GM12878 (cell line): Measurements from ENCODE around the gene ABCC5. TPM values are rescaled to one million over a fixed set of nuclear protein-coding genes. Genes with fewer than 3 reads are reported as not detected.

Source experiments
- ATAC-seq: fragments of 200-7000 bp; cut with Tn5 transposase; 3 replicates; pipeline ENCODE4 v1.9.1; 2020; ENCODE audit warnings: mild to moderate bottlenecking, moderate library complexity
- BruUV-seq: library from RNA; stranded (reverse); fragments of 400-500 nt; replicated peaks from 2 replicates; lab custom pipeline; 2021; lab: Mats Ljungman, UMichigan
- CTCF ChIA-PET: fragments of 300-600 bp; sonication (Branson Sonifier 250); formaldehyde crosslinking; extraction: SDS; loops from one replicate; lab custom pipeline; 2021; ENCODE audit warnings: inconsistent platforms; lab: Yijun Ruan, JAX
- POLR2A ChIA-PET: fragments of 350-600 bp; formaldehyde crosslinking; extraction: SDS; loops from one replicate; lab custom pipeline; 2021; ENCODE audit warnings: inconsistent platforms; lab: Charles Lee
- RAD21 ChIA-PET: fragments of 300-600 bp; sonication (Branson Sonifier 250); formaldehyde crosslinking; loops from one replicate; lab custom pipeline; 2023; ENCODE audit warnings: antibody characterized with exemption; ENCODE audit not compliant: unreplicated experiment; lab: Charles Lee
- SMC1A ChIA-PET: fragments of 300-600 bp; sonication (Branson Sonifier 250); formaldehyde crosslinking; loops from one replicate; lab custom pipeline; 2023; ENCODE audit not compliant: unreplicated experiment, uncharacterized antibody; lab: Charles Lee
- DNase-seq: peaks from one replicate; pipeline ENCODE4 v3.0.0-alpha.2; 2011; ENCODE audit warnings: low read depth, low spot score
- FAIRE-seq: peaks from 3 replicates; lab custom pipeline; 2011; peaks lifted over from hg19 to GRCh38; lab: Jason Lieb, UNC
- H2AFZ ChIP-seq: 2 replicates; pipeline ENCODE4 v1.6.0; 2011; ENCODE audit warnings: low read depth, low read length, control low read depth; ENCODE audit not compliant: control insufficient read depth
- H3K27ac ChIP-seq: 2 replicates; pipeline ENCODE4 v1.5.1; 2011; ENCODE audit warnings: control low read depth; ENCODE audit not compliant: control insufficient read depth, insufficient read depth
- H3K27me3 ChIP-seq, 2 experiments: replicated peaks in 1 of 2; 2 replicates each; pipeline versions ENCODE4 v1.6.0 to v1.6.1; 2011; ENCODE audit warnings: low read length in 1 of 2; ENCODE audit not compliant: control insufficient read depth in 2 of 2, insufficient read depth in 2 of 2
- H3K36me3 ChIP-seq, 2 experiments: 2 replicates each; pipeline ENCODE4 v1.5.1; 2011; ENCODE audit warnings: low read length in 1 of 2; ENCODE audit not compliant: control insufficient read depth in 2 of 2, insufficient read depth in 2 of 2
- H3K4me1 ChIP-seq: 2 replicates; pipeline ENCODE4 v1.6.1; 2011; ENCODE audit warnings: mild to moderate bottlenecking, low read length, moderate library complexity, mixed read lengths; ENCODE audit not compliant: control insufficient read depth, insufficient read depth
- H3K4me2 ChIP-seq: 2 replicates; pipeline ENCODE4 v1.6.0; 2011; ENCODE audit warnings: control low read depth; ENCODE audit not compliant: control insufficient read depth, insufficient read depth
- H3K4me3 ChIP-seq: fragments of 200-600 bp; sonication (generic); 2 replicates; pipeline ENCODE4 v1.5.1; 2016
- H3K79me2 ChIP-seq: 2 replicates; pipeline ENCODE4 v1.6.0; 2011; ENCODE audit warnings: low read length; ENCODE audit not compliant: control insufficient read depth, insufficient read depth
- H3K9ac ChIP-seq: 2 replicates; pipeline ENCODE4 v1.8.0; 2011; ENCODE audit warnings: low read length, control low read depth, mixed read lengths; ENCODE audit not compliant: control insufficient read depth, insufficient read depth
- H3K9me3 ChIP-seq: replicated peaks from 3 replicates; pipeline ENCODE4 v1.5.1; 2011; ENCODE audit warnings: mild to moderate bottlenecking, low read length; ENCODE audit not compliant: control insufficient read depth, insufficient read depth
- H4K20me1 ChIP-seq: 2 replicates; pipeline ENCODE4 v1.6.0; 2011; ENCODE audit not compliant: control insufficient read depth, insufficient read depth
- CBFB ChIP-seq: IDR thresholded peaks from 2 replicates; pipeline ENCODE4 v1.6.1; 2016; ENCODE audit warnings: antibody characterized with exemption, low read depth
- EGR1 ChIP-seq, 2 experiments: IDR thresholded peaks; 1 replicate in 1 of 2; 2 replicates in 1 of 2; pipeline ENCODE4 v1.6.1; 2011 to 2012; ENCODE audit warnings: low read depth in 2 of 2, low read length in 2 of 2, borderline replicate concordance in 1 of 2, mild to moderate bottlenecking in 1 of 2, moderate library complexity in 1 of 2
- MEF2A ChIP-seq: IDR thresholded peaks from 2 replicates; pipeline ENCODE4 v1.6.1; 2011; ENCODE audit warnings: low read depth, mild to moderate bottlenecking, low read length, moderate library complexity; ENCODE audit not compliant: insufficient read depth
- NBN ChIP-seq: fragments of 450-650 bp; IDR thresholded peaks from 2 replicates; pipeline ENCODE4 v1.6.1; 2016
- NRF1 ChIP-seq: conservative IDR thresholded peaks from 2 replicates; pipeline ENCODE4 v1.6.1; 2011; ENCODE audit warnings: mild to moderate bottlenecking, low read depth, low read length, improper control_type of control experiment
- POU2F2 ChIP-seq: IDR thresholded peaks from 3 replicates; pipeline ENCODE4 v1.6.1; 2011; ENCODE audit warnings: low read depth, mild to moderate bottlenecking, low read length, borderline replicate concordance
- RAD21 ChIP-seq: IDR thresholded peaks from 2 replicates; pipeline ENCODE4 v1.6.1; 2011; ENCODE audit warnings: mild to moderate bottlenecking, low read depth, low read length, moderate library complexity; ENCODE audit not compliant: insufficient read depth
- RFX5 ChIP-seq: IDR thresholded peaks from 2 replicates; pipeline ENCODE4 v1.6.1; 2011; ENCODE audit warnings: low read depth, low read length, improper control_type of control experiment
- RUNX3 ChIP-seq: IDR thresholded peaks from 2 replicates; pipeline ENCODE4 v1.6.1; 2012; ENCODE audit warnings: low read length, inconsistent platforms
- SMARCA5 ChIP-seq: fragments of 450-650 bp; IDR thresholded peaks from 2 replicates; pipeline ENCODE4 v1.6.1; 2017; ENCODE audit warnings: mild to moderate bottlenecking
- SMC3 ChIP-seq: IDR thresholded peaks from 2 replicates; pipeline ENCODE4 v1.6.1; 2011; ENCODE audit warnings: low read length, improper control_type of control experiment, borderline replicate concordance
- TCF3 ChIP-seq: IDR thresholded peaks from 2 replicates; pipeline ENCODE4 v1.6.1; 2012; ENCODE audit warnings: low read depth, mild to moderate bottlenecking, low read length, borderline replicate concordance; ENCODE audit not compliant: insufficient read depth
- YY1 ChIP-seq: IDR thresholded peaks from 2 replicates; pipeline ENCODE4 v1.6.1; 2011; ENCODE audit warnings: low read depth, mild to moderate bottlenecking, low read length
- ZNF207 ChIP-seq: fragments of 450-650 bp; IDR thresholded peaks from 2 replicates; pipeline ENCODE4 v1.6.1; 2014; ENCODE audit warnings: antibody characterized with exemption, mild to moderate bottlenecking, borderline replicate concordance
- ZNF384 ChIP-seq: IDR thresholded peaks from 2 replicates; pipeline ENCODE4 v1.6.1; 2012; ENCODE audit warnings: low read depth, mild to moderate bottlenecking, low read length, improper control_type of control experiment, borderline replicate concordance
- WGBS: methylation state at CpG from one replicate; pipeline ENCODE4 v1.1.6; 2016; ENCODE audit warnings: low lambda C conversion rate; ENCODE audit not compliant: insufficient replicate concordance, insufficient coverage; ENCODE audit errors: missing lambda C conversion rate; 5-methylcytosine and 5-hydroxymethylcytosine counted together
- in situ Hi-C: fragments of 300-500 bp; cut with MboI; formaldehyde crosslinking; loops from 9 replicates; pipeline ENCODE4 v1.14.3; 2018; ENCODE audit warnings: mixed read lengths
- intact Hi-C: fragments of 100-400 bp; cut with micrococcal nuclease; formaldehyde crosslinking; loops from one replicate; pipeline ENCODE4 v1.14.2; 2022; ENCODE audit not compliant: unreplicated experiment
- polyA plus RNA-seq, 11 experiments: library from polyadenylated mRNA; depleted of rRNA in 4 of 11; unstranded in 6 of 11; stranded (reverse) in 5 of 11; fragments of >200 nt; fragmentation: Nextera tagmentation in 4 of 11; fragmentation: Illumina TruSeq in 1 of 11; extraction: Ambion mirVana in 4 of 11; extraction: Trizol in 1 of 11; gene quantifications; 1 replicate in 1 of 11; 2 replicates in 10 of 11; pipeline versions ENCODE4 v1.2.1 to v1.2.3, GENCODE V29; 2011 to 2016; ENCODE audit warnings: inconsistent platforms in 2 of 11, missing spikeins in 2 of 11, low read depth in 1 of 11
- total RNA-seq, 4 experiments: library from RNA; depleted of rRNA in 3 of 4; stranded (reverse); fragments of >200 nt in 3 of 4; fragmentation: Illumina TruSeq in 1 of 4; extraction: Trizol in 1 of 4; gene quantifications; 2 replicates each; pipeline versions ENCODE4 v1.2.1 to v1.2.3, GENCODE V29; 2013 to 2021
- TF ChIP-seq, protein P1 (sequence below): fragments of 150-350 bp; IDR thresholded peaks from 2 replicates; pipeline ENCODE4 v1.6.1; 2014; ENCODE audit warnings: mild to moderate bottlenecking, low read depth, low read length
- TF ChIP-seq, protein P2 (sequence below), 3 experiments: IDR thresholded peaks in 2 of 3; conservative IDR thresholded peaks in 1 of 3; 2 replicates each; pipeline ENCODE4 v1.5.1; 2011; ENCODE audit warnings: low read depth in 3 of 3, low read length in 3 of 3, mild to moderate bottlenecking in 3 of 3, control low read depth in 2 of 3, moderate library complexity in 2 of 3, inconsistent platforms in 1 of 3, mixed read lengths in 1 of 3; ENCODE audit not compliant: control insufficient read depth in 2 of 3, insufficient read depth in 1 of 3; ENCODE audit errors: extremely low read depth in 1 of 3

Gene ABCC5
- total and polyA plus RNA-seq, 10 of the 15 experiments (the other 5 are each of a cell fraction or from before 2014, with no cell fraction given) = 6.0 to 17.8 (median 9.7) TPM

DNA sequence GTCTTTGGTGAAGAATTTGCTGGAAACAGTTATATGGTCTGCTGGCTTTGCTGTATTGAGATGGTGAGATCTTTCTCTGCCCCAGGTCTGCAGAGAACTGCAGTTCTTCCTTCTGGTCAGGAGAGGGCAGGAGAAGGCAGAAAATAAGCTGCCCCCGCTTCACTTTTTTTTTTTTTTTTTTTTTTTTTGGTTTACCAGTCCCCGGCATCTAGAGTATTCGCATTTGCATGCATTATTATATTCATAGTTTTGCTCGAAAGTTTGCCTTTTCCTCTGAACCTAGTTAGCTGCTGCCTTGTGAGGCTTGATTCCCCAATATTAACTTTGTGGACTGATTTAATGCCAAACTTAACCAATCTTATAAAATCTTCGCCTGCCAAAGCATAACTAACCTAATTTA, 122.4 kb downstream of the ABCC5 start:
- ATAC-seq (peak; percentile 85), DNase-seq (no peak), FAIRE-seq (peak; percentile 87)
- no peak overlapping the region for H2AFZ ChIP-seq
- no peaks in the 10 kb centered on the region for H4K20me1 ChIP-seq
- H3K79me2 ChIP-seq = no peaks in the 10 kb centered on the region
- ChIA-PET RAD21 (interaction anchor here (0.6 to 4.2 kb wide), 16 partner anchors 9 to 440 kb away, joined by 3 to 28 read pairs (median 4); partner anchors contain the start of genes ABCC5, EEF1AKMT4 and VWA5B2), CTCF (interaction anchor here (0.5 to 4.8 kb wide), 39 partner anchors 9 to 664 kb away, joined by 3 to 84 read pairs (median 4); partner anchors contain the start of genes ABCC5, EEF1AKMT4, EIF2B5 and PARL), POLR2A (interaction anchor here (0.6 kb wide), 1 partner anchor 322 kb away, joined by 3 read pairs; no protein-coding TSS in a partner anchor), SMC1A (interaction anchor here (0.5 to 4.3 kb wide), 22 partner anchors 10 to 1792 kb away, joined by 3 to 32 read pairs (median 3); partner anchors contain the start of genes ABCC5, EEF1AKMT4 and PARL)
- H3K36me3 ChIP-seq = no peaks in the 10 kb centered on the region
- in situ Hi-C loops (loop anchor here (10.0 kb wide), 1 partner anchor 620 kb away; no protein-coding TSS in a partner anchor), intact Hi-C loops (loop anchor here (1.0 to 10.0 kb wide), 5 partner anchors 122 to 647 kb away; partner anchors contain the start of genes ABCC5 and EIF2B5)
- no TSS peak for BruUV-seq
- no peak overlapping the region for H3K27ac ChIP-seq
- TF ChIP-seq RUNX3 (peak; percentile 44; the same call in 1 of the 2 replicates), MEF2A (0 out of 2 replicates have a peak, but pooled peaks have one; percentile 14), ZNF384 (peak; percentile 100), RFX5 (no peak), TCF3 (no peak), NRF1 (no peak), CBFB (no peak), EGR1 (IDR thresholded peaks at IDR 0.05; ENCODE audit: borderline replicate concordance in 1 of 2, low read depth in 2 of 2, low read length in 2 of 2) (peak in 1 of 2 experiments; percentile 27; a peak in 1 of 3 replicates), SMC3 (peak; percentile 90), YY1 (peak; percentile 63), ZNF207 (no peak), POU2F2 (peak; percentile 25; the same call in 1 of the 3 replicates), RAD21 (peak; percentile 98), SMARCA5 (no peak), NBN (0 out of 2 replicates have a peak, but pooled peaks have one; percentile 21)
- TF ChIP-seq, protein P1, sequence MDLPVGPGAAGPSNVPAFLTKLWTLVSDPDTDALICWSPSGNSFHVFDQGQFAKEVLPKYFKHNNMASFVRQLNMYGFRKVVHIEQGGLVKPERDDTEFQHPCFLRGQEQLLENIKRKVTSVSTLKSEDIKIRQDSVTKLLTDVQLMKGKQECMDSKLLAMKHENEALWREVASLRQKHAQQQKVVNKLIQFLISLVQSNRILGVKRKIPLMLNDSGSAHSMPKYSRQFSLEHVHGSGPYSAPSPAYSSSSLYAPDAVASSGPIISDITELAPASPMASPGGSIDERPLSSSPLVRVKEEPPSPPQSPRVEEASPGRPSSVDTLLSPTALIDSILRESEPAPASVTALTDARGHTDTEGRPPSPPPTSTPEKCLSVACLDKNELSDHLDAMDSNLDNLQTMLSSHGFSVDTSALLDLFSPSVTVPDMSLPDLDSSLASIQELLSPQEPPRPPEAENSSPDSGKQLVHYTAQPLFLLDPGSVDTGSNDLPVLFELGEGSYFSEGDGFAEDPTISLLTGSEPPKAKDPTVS = peak; percentile 44; the same call in 1 of the 2 replicates
- TF ChIP-seq, protein P2, sequence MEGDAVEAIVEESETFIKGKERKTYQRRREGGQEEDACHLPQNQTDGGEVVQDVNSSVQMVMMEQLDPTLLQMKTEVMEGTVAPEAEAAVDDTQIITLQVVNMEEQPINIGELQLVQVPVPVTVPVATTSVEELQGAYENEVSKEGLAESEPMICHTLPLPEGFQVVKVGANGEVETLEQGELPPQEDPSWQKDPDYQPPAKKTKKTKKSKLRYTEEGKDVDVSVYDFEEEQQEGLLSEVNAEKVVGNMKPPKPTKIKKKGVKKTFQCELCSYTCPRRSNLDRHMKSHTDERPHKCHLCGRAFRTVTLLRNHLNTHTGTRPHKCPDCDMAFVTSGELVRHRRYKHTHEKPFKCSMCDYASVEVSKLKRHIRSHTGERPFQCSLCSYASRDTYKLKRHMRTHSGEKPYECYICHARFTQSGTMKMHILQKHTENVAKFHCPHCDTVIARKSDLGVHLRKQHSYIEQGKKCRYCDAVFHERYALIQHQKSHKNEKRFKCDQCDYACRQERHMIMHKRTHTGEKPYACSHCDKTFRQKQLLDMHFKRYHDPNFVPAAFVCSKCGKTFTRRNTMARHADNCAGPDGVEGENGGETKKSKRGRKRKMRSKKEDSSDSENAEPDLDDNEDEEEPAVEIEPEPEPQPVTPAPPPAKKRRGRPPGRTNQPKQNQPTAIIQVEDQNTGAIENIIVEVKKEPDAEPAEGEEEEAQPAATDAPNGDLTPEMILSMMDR (IDR thresholded peaks at IDR 0.05 in 2 of 3, conservative IDR thresholded peaks at IDR 0.05 in 1 of 3; ENCODE audit: control insufficient read depth in 2 of 3, extremely low read depth in 1 of 3, insufficient read depth in 1 of 3, low read depth in 3 of 3, low read length in 3 of 3) = peak; percentile 79 to 91 (median 89)
- H3K9ac ChIP-seq = no peak overlapping the region
- no peak overlapping the region for H3K4me3 ChIP-seq
- H3K9me3 ChIP-seq = no peaks in the 10 kb centered on the region
- no peaks in the 10 kb centered on the region for H3K27me3 ChIP-seq
- 12% methylated on average over 4 of the region's 5 CpGs for WGBS
- no peak overlapping the region for H3K4me2 ChIP-seq
- H3K4me1 ChIP-seq = peaks cover 8% of the 10 kb centered on the region; the same call in 1 of the 2 replicates
